Measurements from ENCODE around the gene PASD1.

The PASD1 gene

DNA sequence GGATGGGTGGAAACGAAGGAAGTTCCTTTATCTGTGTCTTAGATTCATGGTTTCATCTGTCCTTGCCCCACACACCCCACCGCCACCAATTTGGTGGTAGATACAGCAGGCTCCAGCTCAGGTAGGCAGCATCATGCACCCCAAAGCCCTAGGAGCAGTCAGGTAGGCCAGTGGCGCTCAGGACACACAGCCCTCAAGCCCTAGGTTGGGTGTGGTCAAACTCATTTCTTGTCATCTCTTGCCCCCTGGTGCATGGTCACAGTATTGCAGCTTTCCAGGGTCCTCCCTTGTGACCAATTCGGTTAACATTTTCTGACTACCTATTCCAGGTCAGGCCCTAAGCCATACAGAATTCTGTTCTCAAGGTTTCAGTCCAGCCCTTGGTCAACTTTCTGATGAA lies 117.3 kb downstream of the PASD1 start (continued):
- TF ChIP-seq, protein P1, sequence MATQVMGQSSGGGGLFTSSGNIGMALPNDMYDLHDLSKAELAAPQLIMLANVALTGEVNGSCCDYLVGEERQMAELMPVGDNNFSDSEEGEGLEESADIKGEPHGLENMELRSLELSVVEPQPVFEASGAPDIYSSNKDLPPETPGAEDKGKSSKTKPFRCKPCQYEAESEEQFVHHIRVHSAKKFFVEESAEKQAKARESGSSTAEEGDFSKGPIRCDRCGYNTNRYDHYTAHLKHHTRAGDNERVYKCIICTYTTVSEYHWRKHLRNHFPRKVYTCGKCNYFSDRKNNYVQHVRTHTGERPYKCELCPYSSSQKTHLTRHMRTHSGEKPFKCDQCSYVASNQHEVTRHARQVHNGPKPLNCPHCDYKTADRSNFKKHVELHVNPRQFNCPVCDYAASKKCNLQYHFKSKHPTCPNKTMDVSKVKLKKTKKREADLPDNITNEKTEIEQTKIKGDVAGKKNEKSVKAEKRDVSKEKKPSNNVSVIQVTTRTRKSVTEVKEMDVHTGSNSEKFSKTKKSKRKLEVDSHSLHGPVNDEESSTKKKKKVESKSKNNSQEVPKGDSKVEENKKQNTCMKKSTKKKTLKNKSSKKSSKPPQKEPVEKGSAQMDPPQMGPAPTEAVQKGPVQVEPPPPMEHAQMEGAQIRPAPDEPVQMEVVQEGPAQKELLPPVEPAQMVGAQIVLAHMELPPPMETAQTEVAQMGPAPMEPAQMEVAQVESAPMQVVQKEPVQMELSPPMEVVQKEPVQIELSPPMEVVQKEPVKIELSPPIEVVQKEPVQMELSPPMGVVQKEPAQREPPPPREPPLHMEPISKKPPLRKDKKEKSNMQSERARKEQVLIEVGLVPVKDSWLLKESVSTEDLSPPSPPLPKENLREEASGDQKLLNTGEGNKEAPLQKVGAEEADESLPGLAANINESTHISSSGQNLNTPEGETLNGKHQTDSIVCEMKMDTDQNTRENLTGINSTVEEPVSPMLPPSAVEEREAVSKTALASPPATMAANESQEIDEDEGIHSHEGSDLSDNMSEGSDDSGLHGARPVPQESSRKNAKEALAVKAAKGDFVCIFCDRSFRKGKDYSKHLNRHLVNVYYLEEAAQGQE (tag by site-specific recombination; IDR thresholded peaks at IDR 0.05): no peak
- TF ChIP-seq ZNF239 (tag by site-specific recombination; IDR thresholded peaks at IDR 0.05): no peak
- no peak for TF ChIP-seq ZNF302 (tag by site-specific recombination; IDR thresholded peaks at IDR 0.05; ENCODE audit: low read depth)
- no peak for TF ChIP-seq PRDM1 (tag by site-specific recombination; IDR thresholded peaks at IDR 0.05)
- TF ChIP-seq MZF1 (tag by site-specific recombination; IDR thresholded peaks at IDR 0.05; ENCODE audit: borderline replicate concordance): no peak
- TF ChIP-seq, protein P2, sequence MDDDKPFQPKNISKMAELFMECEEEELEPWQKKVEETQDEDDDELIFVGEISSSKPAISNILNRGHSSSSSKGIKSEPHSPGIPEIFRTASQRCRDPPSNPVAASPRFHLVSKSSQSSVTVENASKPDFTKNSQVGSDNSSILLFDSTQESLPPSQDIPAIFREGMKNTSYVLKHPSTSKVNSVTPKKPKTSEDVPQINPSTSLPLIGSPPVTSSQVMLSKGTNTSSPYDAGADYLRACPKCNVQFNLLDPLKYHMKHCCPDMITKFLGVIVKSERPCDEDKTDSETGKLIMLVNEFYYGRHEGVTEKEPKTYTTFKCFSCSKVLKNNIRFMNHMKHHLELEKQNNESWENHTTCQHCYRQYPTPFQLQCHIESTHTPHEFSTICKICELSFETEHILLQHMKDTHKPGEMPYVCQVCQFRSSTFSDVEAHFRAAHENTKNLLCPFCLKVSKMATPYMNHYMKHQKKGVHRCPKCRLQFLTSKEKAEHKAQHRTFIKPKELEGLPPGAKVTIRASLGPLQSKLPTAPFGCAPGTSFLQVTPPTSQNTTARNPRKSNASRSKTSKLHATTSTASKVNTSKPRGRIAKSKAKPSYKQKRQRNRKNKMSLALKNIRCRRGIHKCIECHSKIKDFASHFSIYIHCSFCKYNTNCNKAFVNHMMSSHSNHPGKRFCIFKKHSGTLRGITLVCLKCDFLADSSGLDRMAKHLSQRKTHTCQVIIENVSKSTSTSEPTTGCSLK (tag by site-specific recombination; IDR thresholded peaks at IDR 0.05): no peak
- TF ChIP-seq KLF1 (tag by site-specific recombination; IDR thresholded peaks at IDR 0.05): peak; percentile 45
- no peak for TF ChIP-seq ZNF416 (tag by site-specific recombination; IDR thresholded peaks at IDR 0.05)
- TF ChIP-seq ZNF561 (tag by site-specific recombination; IDR thresholded peaks at IDR 0.05; ENCODE audit: borderline replicate concordance): no peak
- no peak for TF ChIP-seq ZFP3 (tag by site-specific recombination; IDR thresholded peaks at IDR 0.05; ENCODE audit: low read depth)
- TF ChIP-seq, protein P3, sequence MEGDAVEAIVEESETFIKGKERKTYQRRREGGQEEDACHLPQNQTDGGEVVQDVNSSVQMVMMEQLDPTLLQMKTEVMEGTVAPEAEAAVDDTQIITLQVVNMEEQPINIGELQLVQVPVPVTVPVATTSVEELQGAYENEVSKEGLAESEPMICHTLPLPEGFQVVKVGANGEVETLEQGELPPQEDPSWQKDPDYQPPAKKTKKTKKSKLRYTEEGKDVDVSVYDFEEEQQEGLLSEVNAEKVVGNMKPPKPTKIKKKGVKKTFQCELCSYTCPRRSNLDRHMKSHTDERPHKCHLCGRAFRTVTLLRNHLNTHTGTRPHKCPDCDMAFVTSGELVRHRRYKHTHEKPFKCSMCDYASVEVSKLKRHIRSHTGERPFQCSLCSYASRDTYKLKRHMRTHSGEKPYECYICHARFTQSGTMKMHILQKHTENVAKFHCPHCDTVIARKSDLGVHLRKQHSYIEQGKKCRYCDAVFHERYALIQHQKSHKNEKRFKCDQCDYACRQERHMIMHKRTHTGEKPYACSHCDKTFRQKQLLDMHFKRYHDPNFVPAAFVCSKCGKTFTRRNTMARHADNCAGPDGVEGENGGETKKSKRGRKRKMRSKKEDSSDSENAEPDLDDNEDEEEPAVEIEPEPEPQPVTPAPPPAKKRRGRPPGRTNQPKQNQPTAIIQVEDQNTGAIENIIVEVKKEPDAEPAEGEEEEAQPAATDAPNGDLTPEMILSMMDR (tag by site-specific recombination; IDR thresholded peaks at IDR 0.05): peak; percentile 80
- TF ChIP-seq ZNF391 (tag by site-specific recombination; IDR thresholded peaks at IDR 0.05; ENCODE audit: borderline replicate concordance, low read depth): no peak
- TF ChIP-seq, protein P4, sequence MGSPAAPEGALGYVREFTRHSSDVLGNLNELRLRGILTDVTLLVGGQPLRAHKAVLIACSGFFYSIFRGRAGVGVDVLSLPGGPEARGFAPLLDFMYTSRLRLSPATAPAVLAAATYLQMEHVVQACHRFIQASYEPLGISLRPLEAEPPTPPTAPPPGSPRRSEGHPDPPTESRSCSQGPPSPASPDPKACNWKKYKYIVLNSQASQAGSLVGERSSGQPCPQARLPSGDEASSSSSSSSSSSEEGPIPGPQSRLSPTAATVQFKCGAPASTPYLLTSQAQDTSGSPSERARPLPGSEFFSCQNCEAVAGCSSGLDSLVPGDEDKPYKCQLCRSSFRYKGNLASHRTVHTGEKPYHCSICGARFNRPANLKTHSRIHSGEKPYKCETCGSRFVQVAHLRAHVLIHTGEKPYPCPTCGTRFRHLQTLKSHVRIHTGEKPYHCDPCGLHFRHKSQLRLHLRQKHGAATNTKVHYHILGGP (tag by site-specific recombination; IDR thresholded peaks at IDR 0.05): no peak
- no peak for TF ChIP-seq ZNF624 (tag by site-specific recombination; IDR thresholded peaks at IDR 0.05)
- peak; percentile 64; the same call in 1 of the 2 replicates for TF ChIP-seq KLF7 (tag by site-specific recombination; IDR thresholded peaks at IDR 0.05; ENCODE audit: borderline replicate concordance)
- no peak for TF ChIP-seq ZSCAN30 (tag by site-specific recombination; IDR thresholded peaks at IDR 0.05)
- no peak for TF ChIP-seq ZNF202 (tag by site-specific recombination; IDR thresholded peaks at IDR 0.05; ENCODE audit: borderline replicate concordance)
- TF ChIP-seq, protein P5, sequence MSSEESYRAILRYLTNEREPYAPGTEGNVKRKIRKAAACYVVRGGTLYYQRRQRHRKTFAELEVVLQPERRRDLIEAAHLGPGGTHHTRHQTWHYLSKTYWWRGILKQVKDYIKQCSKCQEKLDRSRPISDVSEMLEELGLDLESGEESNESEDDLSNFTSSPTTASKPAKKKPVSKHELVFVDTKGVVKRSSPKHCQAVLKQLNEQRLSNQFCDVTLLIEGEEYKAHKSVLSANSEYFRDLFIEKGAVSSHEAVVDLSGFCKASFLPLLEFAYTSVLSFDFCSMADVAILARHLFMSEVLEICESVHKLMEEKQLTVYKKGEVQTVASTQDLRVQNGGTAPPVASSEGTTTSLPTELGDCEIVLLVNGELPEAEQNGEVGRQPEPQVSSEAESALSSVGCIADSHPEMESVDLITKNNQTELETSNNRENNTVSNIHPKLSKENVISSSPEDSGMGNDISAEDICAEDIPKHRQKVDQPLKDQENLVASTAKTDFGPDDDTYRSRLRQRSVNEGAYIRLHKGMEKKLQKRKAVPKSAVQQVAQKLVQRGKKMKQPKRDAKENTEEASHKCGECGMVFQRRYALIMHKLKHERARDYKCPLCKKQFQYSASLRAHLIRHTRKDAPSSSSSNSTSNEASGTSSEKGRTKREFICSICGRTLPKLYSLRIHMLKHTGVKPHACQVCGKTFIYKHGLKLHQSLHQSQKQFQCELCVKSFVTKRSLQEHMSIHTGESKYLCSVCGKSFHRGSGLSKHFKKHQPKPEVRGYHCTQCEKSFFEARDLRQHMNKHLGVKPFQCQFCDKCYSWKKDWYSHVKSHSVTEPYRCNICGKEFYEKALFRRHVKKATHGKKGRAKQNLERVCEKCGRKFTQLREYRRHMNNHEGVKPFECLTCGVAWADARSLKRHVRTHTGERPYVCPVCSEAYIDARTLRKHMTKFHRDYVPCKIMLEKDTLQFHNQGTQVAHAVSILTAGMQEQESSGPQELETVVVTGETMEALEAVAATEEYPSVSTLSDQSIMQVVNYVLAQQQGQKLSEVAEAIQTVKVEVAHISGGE (tag by site-specific recombination; conservative IDR thresholded peaks at IDR 0.05; ENCODE audit: low read depth): no peak
- TF ChIP-seq ZNF830 (tag by site-specific recombination; IDR thresholded peaks at IDR 0.05; ENCODE audit: low read depth): no peak

Data from HEK293 (cell line).